GM19372 (cell line): ENCODE measurements around the gene NWD2.

Experiments
- ATAC-seq: cut with Tn5 transposase; IDR thresholded peaks from one replicate; pipeline ENCODE4 v1.9.1; 2021; ENCODE audit warnings: mild to moderate bottlenecking, low read depth, moderate library complexity; ENCODE audit not compliant: unreplicated experiment

NWD2 gene

DNA sequence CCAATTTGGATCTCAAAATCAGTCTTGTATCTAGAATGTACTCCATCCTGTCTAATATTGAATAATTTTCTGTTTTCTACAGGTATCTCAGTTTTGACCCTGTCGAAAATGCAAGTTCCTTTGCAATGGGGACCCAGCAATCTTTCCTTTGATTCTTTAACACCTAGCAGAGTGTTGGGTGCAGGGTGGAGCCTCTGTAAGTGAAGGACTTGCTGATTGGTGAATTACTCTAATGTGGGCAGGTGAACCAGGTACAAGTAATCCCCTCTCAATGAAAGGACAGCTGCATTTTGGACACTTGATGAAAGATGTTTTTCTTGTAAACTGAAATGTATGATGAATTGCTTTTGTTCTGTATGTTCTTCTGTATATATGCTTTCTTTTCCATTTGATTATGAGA lies 54.9 kb downstream of the NWD2 start:
- ATAC-seq: no peak

DNA sequence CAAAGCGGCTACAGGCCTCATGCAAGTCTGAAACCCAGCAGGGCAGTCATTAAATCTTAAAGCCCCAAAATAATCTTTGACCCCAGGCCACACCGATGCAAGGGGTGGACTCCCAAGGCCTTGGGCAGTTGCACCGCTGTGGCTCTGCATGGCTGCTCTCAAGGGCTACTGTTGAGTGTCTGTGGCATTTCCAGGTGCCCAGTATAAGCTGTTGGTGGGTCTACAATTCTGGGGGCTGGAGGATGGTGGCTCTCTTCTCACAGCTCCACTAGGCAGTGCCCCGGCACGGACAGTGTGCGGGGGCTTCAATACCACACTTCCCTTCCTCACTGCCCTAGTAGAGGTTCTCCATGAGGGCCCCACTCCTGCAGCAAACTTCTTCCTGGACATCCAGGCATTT lies 60.1 kb downstream of the NWD2 start:
- ATAC-seq: no peak

DNA sequence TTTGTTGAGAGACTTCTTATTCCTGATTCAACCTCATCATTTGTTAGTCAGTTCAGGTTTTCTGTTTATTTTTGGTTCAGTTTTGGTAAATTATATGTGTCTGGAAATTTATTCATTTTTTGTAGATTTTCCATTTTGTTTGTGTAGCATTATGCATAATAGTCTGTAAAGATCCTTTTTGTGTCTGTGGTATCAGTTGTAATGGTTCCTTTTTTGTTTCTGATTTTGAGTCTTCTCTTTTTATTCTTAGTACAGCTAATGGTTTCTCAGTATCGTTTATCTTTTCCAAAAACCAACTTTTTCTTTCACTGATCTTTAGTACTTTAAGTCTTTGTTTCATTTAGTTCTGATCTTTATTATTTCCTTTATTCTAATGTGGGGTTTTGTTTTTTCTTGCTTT lies 61.4 kb downstream of the NWD2 start:
- ATAC-seq: no peak

DNA sequence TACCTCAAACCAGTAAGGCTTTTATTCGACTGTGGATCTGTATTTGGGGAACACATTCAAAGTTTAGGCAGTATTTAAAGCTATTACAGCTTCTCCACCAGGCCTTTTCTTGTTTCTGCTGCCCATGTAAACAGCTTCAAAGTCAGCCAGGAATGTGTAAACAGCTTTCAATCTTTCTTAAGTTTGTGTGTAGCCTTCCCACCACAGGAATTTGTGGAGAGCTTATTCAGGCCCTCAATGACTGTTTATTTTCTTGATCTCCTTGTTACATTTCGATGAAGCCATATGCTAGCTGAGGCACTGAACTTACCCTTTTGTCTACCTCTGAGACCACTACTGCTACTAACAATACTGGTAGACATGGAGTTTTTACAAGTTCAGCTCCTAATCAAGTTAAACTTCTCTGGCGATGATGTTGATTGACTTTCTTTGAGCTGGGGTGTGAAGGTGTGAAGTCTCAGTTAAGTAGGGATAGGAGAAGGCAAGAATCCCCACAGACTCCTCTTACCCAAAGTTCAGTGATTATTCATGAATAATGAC lies 72.6 kb downstream of the NWD2 start:
- ATAC-seq: no peak

DNA sequence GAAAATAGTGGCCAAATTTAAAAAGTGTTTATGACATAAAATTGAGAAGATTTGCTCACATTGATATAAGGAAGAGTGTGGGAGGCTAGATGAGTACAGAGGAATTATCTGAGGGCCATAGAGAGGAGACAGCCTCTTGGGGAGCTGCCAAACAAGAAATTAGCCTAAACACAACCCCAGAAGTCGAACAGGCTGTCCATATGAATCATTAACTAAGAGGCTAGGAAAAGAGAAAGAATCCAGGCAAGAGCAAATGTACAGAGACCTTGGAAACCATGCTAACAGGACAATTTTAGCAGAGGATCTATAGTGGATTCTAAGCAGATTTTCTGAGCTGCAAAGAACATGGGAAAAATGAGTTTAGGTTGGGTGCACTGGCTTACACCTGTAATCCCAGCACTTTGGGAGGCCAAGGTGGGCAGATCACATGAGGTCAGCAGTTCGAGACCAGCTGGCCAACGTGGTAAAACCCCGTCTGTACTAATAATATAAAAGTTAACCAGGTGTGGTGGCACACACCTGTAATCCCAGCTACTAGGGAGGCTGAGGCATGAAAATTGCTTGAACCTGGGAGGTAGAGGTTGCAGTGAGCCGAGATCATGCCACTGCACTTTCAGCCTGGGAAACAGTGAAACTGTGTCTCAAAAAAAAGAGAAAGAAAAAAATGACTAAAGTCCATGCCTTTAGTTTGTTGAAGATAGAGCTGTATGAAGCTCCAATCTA lies 76.1 kb downstream of the NWD2 start:
- ATAC-seq: no peak

DNA sequence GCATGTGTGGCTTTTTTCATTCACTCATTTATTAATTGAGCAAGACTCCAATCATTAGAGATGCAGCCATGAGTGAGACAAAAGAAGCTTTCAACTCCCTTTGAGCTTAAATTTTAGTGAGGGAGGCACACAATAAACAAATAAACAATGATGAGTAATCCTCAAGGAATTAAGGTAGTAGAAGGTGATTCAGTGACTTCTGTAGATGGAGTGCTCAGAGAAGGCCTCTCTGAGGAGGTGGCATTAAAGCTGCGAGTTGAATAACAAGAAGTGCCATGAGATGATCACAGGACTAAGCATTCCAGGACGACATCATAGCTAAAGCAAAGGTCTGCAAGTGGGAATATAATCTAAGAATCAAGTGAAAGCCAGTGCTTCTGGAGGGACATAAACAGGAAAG lies 77.6 kb downstream of the NWD2 start:
- no peak for ATAC-seq

DNA sequence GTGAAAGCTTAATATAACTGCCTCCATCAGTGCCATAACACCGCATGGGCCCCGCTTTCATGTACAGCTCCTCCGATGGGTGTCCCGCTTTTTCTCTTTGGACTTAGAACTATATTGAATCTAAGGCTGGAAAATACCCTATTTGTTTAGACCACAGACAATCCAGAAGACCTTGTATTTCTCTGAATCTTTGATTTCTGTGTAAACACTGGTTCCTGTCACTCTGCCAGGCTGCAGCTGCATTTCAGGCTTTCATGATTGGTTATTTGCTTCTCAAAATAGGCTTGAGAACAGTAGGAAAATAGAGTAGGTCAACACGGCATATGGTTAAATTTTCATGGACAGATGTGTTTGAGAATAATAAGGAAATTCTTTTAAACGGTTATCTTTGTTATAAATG lies 80.0 kb downstream of the NWD2 start:
- no peak for ATAC-seq

DNA sequence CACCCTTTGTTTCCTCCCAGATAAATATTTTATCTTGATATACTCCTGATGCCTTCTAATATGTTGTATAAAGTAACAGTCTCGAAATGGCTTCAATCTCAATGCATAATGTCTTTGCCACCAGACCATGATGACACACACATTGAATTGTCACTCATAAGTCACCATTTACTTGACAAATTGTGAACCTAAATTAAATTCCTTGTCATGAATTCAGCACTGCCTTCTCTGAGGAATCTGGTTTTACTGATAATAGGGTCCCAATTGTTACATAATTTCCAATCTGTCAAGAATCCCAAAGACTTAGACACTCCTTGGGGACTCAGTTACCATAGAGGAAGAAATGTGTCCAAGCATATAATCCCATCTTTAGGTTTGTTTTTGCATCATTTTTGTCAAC lies 82.3 kb downstream of the NWD2 start:
- ATAC-seq: no peak

DNA sequence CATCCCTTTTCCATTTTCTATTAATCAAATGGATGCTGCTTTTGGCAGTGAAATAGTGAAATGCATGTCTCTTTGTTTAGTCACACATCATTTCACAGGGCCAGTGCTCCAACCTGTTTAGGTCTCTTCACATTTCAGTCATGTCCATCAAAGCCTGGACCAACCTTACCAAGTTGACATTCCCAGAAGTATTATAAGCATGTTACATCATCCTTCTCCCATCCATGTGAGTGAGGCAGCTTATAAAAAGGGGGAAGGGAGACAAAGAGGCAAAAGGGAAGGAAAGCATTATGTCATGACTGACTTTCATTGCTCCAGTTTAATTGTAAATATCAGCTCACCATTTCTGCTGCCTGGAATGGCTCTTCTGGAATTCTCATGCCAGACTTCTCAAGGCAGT lies 94.4 kb downstream of the NWD2 start:
- no peak for ATAC-seq

DNA sequence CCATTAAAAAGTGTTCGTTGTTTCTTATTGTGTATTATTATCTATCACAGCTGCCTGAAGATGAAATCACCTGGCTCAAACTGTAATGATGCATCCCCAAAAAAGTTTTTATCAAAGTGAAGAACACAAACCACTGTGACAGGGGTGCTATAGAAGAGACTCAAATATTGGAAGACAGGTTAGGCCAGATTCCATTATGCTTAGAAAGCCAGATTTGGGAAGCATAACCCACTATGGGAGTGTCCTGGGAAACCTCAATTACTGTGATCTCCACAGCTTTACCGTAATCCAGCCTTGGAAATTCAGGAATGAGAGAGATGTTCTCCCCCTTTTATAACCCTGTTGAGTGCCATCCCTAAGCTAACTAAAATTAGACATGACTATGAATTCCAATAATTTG lies 114.2 kb downstream of the NWD2 start:
- no peak for ATAC-seq

DNA sequence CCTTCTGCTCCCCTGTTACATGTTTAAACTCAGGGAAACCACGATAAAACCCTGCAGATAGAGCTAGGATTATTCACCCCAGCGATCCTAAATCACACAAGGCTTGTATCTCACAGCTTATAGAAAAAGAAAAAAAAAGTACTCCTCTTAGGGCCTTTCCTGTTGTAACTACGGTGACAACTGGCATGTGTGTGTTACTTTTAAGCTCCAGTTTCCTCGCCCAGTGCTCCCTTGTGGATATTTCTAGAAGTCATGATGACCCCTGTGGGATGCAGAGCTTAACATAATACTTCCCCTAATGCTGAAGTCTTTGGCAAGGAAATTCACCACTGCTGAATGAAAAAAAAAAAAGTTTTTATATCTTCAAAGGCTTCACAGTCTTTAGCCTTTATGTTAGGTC lies 114.7 kb downstream of the NWD2 start:
- ATAC-seq: no peak

DNA sequence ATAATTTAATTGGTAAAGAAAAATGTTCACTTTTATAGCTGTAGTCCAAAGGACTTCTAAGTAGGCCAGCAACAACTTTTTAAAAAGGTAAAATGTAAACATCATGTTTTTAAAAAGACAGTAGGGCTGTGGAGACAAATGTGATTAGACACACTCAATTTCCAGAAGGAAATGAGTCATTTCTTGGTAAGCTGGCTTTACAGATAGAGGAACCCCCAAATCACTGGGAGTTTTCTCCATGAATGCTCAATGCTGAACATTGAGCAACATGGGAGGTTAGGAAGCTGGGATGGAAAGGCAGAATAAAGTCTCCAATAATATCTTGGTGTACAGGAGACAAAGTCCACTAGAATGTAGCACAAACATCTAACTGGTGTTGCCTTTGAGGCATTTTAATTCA lies 121.3 kb downstream of the NWD2 start:
- ATAC-seq: no peak

DNA sequence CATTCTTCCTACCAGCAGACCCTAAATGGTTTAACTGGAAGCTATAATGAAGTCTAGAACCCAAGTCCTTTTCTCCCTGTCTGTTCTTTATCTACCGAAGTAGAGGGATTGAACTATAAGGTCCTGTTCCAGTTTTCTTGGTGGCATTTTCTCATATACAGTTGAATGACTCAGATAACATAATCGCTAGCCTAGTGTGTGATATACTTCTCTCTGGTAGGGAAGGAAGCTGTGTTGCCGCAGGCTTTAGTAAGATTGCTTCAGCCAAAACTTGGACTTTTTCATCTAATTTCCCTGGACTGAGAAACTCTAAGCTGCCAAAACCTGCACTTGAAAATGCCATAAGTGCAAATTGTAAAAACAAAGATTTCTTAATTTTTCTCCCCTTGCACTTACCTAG lies 123.4 kb downstream of the NWD2 start:
- ATAC-seq: no peak

DNA sequence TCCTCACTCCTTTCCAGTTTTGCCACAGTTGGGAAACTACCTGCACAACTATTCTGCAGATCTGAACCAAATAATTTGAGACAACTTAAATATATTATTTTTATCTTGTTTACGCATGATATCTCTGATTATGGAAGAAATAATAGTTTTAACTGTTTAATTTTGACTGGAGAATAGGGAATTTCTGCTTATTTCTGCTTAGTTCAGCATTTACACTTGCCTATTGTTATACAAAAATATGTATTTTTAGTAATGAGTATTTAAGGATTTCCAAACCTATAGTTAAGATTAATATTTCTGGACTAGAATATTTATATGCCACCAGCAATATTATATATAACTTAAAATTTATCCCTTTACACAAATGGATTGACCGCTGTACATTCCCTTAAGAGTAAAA lies 125.5 kb downstream of the NWD2 start:
- ATAC-seq: no peak

DNA sequence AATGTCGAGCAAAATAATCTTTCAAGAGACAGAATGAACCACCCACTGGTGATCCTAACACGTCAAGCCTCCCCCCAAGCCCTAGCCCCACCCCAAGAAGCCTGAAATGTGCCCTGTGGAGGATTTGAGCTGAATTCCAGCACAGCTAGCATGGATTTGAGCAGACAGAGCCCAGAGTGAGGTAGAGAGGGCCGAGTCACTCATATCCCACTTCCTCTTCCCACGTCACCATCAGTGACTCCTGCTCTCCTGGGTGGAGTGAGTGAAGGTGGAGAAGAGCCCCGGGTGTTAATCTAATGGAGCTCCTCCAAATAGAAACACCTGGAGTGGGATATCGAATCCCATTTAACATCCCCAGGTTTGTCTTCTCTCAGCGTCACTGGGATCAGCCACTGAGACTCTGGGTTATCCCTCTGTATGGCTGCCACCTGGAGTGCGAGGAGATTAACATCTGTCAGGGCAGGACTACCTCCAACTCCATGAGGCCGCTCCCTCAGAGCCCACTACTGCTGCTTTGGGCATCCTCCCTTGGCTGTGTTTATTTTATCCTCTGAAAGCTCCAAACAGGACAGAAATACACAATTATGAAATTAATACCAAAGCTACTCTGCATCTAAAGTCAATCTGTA lies 136.6 kb downstream of the NWD2 start:
- no peak for ATAC-seq

DNA sequence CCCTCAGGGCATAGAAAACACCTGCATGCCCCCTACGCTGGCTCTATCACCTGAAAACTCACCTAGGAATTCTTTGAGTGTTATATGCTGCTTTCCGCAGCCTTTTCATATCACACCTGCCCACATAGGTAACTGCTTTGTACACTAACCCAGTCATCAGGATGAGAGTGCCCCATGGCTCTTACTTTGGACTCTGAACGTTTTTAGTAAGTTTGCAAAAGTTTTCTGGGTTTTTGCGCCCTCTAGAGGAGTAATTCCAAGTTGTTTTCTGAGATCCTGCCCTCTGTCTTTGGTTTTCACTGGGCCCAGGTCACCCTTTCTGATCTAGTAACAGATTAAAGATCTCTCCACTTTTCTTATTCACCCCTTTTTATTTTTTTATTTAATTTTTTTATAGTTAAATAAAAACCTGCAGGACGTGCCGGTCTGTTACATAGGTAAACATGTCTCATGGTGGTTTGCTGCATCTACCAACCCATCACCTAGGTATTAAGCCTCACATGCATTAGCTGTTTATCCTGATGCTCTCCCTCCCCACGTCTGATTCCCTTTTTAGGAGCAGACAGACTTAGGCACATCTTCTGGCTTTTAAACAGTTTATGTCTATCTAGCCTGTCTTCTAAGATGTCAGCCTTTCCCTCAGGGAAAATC lies 139.2 kb downstream of the NWD2 start:
- ATAC-seq: peak; percentile 73

DNA sequence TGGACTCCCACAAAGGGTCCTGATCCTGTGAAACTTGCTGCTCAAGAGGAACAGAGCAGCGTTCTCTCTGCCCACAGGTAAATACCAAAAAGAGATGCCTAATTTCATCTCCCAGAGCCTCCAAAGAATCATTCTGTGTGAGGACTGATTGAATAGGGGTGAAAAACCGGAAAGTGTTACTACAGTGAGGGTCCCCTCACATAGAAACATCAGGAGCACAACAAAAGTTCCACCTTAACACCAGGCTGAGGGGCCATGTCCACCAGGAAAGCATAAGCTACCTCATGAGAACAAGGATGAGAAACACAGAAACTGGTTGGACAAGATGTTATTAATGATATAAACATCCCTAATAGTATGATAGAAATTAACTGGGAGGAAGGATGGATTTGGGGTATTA lies 140.9 kb downstream of the NWD2 start:
- no peak for ATAC-seq

DNA sequence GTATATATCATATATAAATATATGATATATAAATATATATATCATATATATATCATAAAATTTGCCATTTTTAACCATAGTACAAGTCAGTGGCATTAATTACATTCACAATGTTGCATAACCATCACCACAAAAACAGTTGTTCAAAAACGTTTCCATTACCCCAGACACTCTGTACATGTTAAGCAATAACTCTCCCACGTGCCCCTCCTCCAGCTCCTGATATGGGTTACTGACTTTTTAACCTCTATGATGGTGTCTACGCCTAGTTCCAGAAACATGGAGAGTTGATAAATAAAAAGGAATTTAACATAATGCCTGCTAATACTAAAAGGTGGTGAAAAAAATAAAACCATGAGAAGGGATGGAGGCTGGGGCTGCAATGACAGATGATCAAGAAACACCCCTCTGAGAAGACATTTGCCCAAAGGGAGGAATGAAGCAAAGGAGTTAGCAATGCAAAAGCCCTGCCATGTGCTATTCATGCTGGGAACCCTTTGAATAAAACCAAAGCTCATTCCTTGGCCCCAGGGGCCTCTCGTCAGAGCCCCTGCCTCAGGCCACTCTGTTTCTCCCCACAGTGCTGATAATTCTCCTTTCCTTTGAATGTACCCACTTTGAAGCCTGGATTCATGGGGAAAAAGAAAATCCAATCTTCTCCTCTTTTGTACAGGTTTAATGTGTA lies 144.3 kb downstream of the NWD2 start:
- ATAC-seq: no peak

DNA sequence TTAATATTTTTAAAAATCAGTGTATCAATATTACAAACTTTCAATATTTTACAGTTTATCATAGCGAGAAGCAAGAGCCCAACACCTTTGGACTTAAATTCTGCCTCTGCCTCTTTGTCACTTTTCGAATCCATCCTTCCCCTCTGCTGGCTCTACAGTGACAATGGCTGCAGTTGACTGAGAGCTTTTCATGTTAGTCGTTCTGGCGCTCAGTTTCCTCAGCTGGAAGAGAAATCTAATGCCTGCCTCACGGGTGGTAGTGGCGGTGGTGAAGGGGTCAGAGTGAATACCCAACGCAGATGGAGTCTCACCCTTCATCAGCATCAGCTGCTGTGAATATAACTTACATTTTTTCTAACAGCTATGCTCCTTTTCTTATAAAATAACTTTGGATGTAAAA lies 144.8 kb downstream of the NWD2 start:
- ATAC-seq: no peak

DNA sequence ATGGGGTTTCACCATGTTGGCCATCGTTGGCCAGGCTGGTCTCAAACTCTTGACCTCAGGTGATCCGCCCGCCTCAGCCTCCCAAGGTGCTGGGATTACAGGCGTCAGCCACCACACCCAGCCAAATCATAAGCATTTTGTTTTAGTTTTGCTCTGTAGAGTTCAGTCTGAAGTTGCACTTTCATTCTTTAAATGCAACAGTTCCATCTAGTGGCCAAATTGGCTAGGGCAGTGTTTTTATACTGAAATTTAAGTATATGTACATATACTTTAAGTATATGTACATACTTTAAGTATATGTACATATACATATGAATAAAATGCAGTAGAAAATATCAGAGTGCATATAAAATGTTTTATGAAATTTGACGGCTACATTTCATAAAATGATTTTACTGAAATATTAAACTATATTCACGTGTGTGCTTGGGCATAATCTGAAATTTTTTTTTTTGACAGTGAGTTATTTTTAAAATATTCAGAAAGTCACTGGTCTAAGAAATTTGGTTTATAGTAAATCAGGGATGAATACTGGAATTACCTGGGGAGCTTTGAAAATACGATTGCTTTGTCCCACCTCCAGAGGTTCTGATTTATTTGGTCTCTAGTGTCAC lies 145.5 kb downstream of the NWD2 start:
- peak; percentile 60 for ATAC-seq
